ENCODE data around the gene ARID3A. TPM values are rescaled to one million over a fixed set of nuclear protein-coding genes. Genes with fewer than 3 reads are reported as not detected.
A peak's percentile ranks its signal among the peaks of the same experiment; 100 is the strongest.

Gene ARID3A
- polyA plus RNA-seq, 5 donors, result 17.0 to 28.0 (median 20.3) TPM

DNA sequence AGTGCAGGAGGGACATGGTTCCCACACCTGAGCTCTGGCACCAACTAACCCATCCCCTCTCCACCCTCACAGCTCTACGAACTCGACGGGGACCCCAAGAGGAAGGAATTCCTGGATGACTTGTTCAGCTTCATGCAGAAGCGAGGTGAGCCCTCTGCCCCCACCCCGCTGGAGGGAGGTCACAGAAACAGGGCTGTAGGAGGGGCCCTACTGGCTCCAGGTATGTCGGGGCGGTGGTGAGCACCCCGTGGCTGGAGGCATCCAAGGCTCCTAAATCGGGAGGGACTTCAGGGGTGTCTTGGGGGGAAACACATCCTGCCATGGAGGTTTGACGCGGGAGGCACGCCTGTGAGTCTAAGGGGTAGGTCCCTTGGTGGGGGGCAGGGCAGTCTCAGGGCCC is 34.2 kb downstream of the ARID3A start:
- DNase-seq, result no peak

DNA sequence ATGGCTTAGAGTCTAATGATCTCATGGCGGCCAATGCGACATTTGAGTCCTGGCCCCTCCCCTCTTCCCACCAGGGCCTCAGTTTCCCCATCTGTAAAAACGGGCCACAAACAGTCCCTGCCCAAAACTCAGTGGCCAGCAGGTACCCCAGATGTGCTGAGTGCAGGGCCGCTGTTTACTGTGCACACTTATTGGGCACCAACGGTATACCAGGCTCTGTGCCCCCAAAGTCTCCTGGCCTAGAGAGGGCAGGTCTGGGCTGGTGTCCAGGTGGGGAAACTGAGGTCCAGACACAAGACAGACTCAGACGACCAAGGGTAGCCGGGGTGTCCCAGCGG is 34.7 kb downstream of the ARID3A start:
- DNase-seq, result no peak

DNA sequence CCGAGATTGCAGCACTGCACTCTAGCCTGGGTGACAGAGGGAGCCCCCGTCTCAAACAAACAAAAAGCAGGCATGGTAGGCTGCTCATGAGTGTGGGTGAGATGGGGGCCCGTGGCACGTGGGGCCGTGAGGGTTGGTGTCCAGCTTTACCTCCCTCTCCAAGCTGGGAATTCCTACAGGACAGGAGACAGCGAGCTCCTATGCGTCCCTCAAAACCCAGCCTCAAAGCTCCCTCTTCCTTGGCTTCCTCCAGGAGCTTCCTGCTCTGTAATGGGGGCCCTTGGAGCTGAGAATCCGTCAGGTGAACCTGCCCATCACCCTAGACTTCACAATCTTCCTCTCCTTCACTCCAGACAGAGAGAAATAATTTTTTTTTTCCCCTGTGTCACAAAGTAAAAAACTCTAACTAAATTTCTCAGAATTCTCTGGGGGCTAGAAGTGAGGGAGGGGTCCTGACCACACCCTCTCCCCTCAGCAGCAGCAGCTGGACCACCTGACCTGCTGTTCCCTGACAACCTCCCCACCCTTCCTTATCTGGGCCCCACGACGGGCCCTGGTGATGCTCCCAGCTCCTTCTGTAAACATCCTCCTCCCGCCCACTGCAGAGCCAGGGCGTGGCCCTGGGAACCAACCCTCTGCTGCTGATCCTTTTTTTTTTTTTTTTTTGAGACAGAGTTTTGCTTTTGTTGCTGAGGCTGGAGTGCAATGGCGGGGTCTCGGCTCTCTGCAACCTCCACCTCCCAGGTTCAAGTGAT is 36.2 kb downstream of the ARID3A start:
- DNase-seq, result no peak

DNA sequence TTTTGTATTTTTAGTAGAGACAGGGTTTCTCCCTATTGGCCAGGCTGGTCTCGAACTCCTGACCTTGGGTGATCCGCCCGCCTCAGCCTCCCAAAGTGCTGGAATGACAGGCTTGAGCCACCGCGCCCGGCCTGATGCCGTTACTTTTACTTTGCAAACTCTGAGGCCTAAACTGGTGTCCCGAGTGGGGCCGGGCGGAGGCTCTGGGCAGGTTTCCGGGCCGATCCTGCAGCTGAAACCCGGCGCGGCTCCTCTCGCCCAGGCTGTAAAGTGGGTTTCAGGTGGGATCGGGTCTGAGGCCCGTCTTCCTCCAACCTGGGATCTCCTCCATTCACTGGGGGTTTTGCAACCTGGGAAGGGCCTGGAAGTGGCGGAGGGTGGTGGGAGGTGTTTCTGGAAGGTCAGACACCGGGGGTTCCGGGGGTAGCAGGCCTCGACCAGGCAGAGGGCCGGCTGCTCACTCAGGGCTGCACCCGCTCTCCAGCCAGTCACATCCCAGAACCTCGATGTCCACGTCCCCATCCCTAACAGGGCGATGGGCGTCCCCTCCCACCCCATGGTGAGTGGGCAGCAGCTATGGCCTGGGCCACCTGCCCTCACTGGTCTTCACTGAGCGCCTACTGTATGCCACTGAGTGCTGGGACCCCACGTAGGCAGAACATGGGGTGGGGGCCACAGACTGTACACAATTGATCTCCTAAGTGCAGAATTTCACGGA is 37.0 kb downstream of the ARID3A start:
- DNase-seq, result no peak

DNA sequence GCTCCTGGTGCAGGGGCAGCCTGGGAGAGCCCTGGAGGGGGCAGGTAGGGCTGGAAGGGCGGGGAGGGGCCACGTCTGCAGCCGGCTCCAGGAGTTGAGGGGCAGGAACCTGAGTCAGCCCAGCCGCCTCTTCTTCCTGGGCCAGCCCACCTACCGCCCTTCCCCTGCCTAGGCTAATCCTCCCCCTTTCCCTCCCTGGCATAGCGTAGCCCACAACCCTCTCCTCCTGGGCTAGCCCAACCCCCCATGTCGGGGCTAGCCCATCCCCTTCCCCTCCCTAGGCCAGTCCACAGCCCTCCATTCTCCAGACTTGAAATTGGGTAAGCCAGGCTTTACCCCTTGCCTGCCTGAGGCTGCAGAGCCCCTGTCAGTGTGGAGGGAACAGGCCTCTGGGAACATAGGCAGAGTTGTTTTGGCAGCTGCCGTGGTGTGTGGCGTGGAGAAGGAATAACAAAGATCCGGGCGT is 37.7 kb downstream of the ARID3A start:
- no peak for DNase-seq

DNA sequence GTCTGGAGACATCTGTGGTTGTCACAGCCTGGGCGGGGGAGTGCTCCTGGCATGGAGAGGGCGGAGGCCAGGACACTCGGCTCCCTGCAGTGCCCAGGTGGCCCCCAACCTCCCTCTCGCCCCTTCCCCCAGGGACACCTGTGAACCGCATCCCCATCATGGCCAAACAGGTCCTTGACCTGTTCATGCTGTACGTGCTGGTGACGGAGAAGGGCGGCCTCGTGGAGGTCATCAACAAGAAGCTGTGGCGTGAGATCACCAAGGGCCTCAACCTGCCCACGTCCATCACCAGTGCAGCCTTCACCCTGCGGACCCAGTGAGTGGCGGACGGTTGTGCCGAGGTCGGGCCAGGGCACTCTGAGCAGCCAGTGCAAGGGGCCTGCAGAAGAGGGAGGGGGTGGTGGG is 38.3 kb downstream of the ARID3A start:
- DNase-seq, result no peak

DNA sequence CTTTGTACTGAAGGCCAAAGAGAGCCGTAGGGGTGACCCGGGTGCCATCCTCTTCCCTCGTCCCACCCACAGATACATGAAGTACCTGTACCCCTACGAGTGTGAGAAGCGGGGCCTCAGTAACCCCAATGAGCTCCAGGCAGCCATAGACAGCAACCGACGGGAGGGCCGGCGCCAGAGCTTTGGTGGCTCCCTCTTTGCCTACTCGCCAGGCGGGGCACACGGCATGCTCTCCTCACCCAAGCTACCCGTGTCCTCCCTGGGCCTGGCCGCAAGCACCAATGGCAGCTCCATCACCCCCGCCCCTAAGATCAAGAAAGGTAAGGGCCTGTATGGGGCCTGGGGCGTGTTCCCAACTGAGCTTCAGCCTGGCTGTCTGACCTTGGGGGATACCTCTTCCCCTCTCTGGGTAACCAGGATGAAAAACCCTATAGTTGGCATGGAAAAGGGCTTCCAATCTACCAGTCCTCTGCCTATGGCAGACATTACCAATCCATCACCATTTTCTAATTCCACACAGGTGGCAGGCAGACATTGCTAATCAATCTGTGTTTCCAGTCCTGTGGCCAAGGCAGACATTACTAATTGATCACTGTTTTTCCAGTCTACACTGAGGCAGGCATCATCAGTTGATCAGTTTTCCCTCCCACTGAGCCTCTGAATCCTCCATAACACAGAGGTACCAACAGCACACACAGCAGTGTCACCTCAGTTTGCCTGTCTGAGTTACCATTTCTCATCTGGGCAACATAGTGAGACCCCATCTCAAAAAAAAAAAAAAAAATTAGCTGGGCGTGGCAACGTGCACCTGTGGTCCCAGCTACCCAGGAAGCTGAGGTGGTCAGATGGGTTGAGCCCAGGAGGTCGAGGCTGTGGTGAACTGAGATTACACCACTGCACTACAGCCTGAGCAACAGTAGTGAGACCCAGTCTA is 39.2 kb downstream of the ARID3A start:
- DNase-seq, result no peak

DNA sequence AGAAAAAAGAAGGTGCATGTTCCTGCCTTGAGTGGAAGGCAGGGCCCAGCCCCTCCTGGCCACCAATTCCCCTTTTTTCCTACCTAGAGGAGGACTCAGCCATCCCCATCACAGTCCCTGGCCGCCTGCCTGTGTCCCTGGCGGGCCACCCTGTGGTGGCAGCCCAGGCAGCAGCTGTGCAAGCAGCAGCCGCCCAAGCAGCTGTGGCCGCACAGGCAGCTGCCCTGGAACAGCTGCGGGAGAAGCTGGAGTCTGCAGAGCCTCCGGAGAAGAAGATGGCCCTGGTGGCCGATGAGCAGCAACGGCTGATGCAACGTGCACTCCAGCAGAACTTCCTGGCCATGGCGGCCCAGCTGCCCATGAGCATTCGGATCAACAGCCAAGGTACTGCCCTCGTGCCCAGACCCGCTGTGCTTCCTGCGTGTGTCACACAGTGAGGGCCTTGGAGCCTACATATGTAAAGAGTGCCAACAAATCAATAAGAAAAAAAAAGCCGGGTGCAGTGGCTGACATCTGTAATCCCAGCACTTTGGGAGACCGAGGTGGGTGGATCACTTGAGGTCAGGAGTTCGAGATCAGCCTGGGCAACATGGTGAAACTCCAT is 40.8 kb downstream of the ARID3A start:
- no peak for DNase-seq

DNA sequence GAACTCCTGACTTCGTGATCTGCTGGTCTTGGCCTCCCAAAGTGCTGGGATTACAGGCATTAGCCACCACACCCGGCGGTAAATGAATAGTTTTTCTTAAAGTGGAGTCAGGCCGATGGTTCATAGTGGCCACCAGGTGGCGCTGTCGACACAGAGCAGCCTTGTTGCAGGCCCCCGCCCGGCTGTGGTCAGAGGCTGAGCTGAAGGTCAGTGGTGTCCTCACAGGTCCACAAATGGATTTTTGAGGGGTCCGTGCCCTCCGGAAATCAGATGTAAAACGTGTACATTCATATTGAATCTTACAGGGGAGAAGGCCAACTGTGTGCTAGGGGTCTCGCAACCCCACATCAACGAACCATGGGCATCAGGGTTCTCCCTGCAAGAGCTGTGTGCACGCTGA is 44.9 kb downstream of the ARID3A start:
- no peak for DNase-seq

DNA sequence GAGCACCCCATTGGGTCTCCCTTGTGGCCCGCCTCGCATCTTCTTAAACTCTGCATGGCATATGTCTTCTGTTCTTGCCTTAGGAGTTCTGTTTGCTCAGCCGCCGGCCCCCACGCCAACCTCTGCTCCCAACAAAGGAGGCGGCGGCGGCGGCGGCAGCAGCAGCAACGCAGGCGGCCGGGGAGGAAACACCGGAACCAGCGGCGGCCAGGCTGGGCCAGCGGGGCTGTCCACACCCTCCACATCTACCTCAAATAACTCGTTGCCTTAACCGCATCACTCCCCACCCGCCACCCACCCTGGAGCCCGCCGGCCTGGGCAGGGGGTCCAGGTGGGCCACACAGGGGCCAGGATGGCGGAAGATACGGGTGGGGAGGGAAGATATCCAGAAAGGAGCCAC is 46.0 kb downstream of the ARID3A start:
- DNase-seq, result no peak

DNA sequence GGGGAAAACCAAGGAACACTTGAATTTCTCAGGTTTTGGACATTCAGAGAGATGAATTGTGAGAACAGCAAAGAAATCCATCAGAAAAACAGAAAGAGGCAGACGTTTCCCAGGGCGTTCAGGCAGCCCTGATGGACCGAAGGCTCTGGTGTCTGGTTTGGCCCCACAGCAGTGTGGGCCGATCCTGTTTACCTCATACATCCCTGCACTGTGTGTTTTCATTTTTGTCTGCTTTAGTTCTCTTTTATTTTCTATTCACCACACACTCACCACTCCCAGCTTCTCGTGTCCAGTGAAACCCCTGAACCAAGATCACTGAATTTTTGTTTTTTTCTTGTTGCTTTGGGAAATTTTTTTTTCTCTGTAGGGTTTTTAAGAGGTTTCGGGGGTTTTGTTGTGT is 46.4 kb downstream of the ARID3A start:
- no peak for DNase-seq

DNA sequence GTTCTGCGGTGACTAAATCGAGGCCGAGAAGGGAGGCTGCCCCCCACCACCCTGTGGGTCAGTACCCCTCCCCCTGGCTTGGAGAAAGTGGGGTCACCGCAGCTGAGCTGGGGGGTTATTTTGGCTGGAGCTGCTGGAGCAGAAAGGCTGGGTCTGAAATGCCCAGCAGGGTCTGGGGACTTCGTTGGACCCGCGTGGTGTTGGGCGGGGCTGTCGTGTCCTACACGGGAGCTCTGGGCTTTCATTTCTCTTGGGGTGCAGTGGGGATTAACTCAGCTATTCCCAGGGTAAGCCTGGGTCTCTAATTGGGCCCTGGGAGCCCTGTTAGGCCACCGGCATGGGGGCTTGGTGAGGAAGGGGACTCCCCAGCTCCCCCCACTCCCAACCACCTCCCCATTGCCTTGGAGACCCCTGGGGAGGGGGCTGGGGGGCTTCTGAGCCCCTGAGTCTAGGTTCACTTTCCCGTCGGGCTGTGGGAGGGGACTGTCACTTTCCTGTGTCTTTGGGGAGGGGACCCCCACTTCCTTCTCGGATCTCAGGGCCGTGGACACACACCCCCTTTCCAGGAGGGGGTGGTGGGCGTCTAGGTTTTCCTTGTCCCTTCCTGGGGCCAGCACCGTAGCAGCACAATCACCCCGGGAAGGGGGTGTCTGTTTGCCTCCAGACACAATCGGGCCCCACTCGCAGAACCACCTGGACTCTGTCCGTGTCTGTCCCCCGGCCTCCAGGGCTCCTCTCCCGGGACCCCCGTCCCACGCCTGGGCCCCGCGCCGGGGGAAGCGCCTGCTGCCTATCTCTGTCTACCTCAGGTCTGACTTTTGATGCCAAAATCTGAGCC is 48.1 kb downstream of the ARID3A start:
- DNase-seq, result no peak

DNA sequence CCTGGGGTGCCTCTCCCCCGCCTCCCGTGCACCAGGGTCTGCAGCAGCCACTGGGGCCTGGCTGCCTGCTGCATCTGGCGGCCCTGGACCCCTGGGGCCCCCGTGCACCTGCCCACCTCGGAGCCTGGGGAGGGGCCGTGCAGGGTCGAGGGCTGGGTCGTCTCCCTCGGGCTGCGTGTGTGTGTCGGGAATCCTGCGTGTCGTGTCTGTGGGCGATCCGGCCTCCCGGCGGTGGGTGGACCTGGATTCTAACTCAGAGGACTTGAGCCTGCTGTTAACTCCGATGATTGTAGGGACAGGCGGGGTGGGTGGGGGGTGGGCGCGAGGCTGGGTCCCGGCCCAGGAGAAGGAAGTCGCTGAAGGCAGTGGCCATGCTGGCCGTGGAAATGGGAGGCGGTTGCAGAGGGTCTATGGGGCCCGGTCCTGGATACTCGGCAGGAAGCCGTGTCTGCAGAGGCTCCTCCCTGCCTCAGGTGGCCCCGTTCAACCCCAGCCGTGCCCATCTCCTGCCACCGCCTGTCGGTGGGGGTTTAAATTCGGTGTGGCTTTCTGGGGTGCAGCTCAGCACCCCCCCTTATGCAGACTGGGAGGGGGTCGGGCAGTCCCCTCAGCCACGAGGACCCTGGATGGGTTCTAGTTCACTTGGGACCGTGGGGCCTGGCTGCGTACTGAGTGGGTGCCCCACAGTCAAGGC is 48.9 kb downstream of the ARID3A start:
- no peak for DNase-seq

DNA sequence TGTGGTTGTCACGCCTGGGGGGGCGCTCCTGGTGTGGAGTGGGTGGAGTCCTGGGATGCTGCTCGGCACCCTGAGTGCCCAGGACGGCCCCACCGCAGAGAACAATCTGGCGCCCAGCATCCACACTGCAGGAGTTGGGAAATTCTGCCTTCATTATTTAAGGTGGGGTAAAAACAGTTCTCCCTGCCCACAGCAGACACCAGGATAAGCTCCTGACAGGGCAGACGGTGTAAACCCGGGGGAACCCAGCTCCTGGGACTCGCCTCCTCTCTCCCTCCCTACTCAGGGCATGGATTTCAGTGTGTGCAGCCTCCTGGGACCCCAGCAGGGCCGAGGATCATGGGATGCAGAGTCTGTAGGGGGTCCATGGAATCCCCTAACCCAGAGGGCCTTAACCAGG is 50.6 kb downstream of the ARID3A start:
- no peak for DNase-seq

DNA sequence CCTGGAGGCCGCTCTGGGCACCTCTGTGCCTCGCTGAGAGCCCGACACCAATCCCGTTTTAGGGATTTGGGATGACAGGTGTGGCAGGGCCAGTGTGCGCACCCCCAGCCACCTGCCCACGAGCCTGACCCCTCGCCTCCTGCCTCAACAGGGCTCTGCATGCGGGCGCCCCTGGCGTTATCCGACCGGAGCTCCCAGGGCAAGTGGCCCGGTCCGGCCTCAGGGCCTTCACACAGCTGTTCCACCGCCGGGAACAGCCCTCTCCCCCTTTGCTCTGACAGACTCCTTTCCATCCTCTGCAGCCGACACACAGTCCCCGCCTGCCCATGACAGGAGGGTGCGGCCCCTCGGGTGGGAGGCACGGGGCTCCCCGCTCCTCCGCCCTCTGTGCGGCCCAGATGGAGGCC is 51.2 kb downstream of the ARID3A start:
- no peak for DNase-seq

DNA sequence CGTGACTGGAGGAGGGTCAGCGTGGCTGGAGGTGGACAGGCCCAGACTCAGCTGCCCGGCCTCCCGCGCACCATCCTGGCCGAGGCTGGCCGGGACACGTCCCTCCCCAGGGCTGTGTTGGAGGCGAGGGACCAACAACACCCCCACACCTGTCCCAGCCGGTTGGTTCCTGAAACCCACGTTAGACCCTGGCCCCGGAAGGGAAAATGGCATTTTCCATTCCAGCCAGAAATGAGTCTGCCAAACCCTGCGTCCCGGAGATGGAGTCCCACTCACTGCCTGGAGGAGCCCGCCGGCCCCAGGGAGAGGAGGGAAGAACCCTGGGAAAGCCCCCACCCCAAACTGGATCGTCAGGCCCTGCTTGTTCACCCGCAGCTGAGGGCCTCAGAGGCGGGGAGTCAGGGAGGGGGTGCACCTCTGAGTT is 53.5 kb downstream of the ARID3A start:
- DNase-seq, result no peak

DNA sequence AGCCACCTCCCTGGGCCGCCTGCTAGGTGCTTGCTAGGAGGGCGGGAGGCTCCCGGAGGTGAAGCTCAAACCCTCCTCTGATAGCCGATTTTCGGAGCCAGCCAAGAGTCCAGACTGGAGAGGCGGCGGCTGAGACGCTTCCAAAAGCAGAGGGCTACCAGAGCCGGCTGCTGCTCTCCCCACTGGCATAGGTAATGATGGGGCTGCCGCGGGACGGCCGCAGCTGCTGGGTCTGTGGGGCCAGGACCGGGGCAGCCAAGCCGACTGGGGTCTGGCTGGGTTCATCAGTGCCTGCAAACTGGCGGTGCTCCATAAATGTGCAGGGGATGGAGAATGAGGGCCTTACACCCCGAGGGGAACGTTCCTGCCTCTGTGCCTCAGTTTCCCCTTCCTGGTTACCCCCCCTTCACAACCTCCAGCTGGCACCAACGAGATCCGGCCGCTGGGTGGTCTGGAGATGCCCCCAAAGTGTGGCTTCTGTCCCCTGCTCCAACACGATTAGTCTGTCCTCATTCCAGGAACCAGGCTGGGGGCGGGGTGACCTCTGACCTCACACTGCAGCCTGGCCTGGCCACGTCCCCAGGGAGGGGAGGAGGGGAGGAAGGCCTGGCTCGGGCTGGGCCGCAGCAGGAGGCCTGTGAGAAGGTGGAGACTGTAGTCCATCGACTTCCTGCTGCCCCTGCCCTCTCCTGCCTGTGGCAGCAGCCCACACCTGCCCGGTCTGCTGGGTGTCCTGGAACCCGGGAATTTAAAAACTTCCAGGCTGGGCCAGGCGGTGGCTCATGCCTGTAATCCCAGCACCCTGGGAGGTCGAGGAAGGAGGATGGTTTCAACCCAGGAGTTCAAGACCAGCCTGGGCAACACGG is 54.5 kb downstream of the ARID3A start:
- no peak for DNase-seq

DNA sequence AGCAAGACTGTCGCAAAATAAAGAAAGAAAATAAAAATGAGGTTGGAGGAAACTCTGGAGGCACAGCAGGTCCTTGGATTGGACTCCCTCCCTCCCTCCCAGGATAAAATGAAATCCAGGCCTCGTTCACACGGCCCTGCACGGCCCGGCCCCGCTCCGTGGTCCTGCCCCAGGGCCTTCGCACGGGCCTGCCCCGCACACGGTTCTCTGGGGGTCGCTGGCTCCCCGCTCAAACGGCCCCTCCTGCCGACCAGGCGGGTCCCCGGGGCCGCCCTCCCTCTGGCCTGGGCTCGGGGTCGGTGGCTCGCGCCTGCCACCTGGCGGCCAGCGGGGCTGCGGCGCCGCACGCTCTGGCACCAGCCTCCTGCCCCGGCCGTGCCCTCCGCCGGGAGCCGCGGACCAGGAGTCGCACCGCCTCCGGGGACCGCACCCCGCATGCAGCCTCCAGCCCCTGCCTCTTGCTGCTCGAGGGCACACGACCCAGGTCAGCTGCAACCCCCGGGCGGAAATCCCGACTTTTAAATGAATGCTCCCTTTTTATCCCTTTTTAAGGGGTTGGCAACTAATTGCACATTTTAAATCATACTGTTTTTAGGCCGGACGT is 56.8 kb downstream of the ARID3A start:
- DNase-seq, result peak; percentile 67 to 71
